CD4-positive, alpha-beta T cell treated with Interleukin-17A for 4 hours (primary cell): Measurements from ENCODE around the gene NXF1.
"Not testable (repeated sequence)": the region's sequence is repeated elsewhere in the genome, so short reads cannot be mapped to it uniquely, and the experiment has no call there.

ENCODE experiments used
- DNase-seq: peaks from one replicate; pipeline ENCODE4 v3.0.0-alpha.2; 2020; ENCODE audit warnings: mixed read lengths

NXF1 gene

DNA sequence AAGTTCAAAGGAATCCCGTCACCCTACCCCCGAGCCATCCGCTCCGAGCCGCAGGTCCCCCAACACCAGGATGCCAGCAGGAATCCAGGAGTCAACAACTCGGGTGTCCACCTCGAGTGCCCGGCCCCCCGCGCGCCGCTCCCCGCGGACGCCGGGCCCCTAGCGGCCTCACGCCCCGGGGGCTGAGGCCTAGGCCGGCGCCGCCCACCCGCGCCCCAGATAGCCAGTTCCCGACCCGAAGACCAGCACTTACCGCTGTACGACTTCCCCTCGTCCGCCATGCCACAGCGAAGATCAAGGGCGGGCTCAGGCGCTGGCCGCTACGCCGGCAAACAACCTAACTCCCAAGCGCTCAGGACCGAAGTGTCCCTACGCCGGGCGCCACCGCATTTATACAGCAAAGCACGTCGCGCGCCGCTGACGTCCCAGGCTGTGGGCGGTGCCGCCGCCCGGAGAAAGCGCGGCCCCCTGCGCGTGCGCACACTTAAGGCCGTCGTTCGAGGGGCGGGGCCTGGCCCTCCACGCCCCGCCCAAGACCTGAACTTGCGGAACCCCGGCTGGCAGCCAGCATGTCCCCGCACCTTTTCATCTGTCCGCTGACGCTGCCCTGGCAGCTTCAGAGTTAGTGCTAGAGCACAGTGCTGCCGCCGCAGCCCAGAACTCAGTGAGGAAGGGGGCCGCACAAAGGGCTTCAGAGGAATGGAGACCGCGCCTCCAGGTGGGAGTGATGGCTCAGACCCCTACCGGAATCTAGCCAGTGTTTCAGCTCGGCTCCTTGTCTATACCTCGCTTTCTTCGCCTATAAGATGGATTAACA, at the start of gene NXF1:
NXF1 (minus strand) TSS at position 365 of the 817 bp plus-strand sequence; CDS start at position 281, 84 bp downstream.
- peak; percentile 96 for DNase-seq

DNA sequence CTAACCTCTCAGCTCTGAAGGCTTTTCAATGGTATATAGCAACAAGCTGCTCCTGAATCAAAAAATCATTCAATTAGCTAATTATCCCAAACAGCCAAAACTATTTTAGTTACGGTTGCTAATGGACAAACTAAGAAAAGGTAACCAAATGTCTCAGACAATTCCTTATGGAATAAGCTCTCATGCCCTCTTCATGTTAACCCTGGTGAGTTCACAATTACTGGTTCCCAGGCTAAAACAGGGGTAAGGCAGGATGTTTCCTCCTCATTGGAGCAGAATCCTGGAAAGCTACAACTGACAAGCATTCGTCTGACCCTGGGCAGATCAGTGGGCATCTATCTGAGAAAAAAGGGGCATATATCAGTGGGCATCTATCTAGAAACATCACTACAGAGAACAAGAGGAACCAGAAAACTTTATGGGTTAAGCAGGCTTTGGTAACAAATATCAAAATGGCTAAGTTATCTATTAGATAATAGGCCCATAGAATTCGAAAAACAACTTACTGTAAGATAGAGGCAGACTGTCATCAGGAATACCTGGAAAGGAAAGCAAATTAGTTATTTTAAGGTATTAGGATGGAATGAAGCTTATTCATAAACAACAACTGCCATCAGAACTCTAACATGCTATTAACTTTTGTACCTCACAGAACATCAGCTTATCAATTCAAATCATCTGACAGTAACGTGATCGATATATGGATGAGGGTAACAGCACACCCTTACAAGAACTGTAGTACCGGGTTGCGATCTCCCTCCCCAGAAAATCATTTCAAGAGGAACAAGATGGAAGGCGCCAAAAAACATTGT, 49.0 kb upstream of the NXF1 start:
- no peak for DNase-seq

DNA sequence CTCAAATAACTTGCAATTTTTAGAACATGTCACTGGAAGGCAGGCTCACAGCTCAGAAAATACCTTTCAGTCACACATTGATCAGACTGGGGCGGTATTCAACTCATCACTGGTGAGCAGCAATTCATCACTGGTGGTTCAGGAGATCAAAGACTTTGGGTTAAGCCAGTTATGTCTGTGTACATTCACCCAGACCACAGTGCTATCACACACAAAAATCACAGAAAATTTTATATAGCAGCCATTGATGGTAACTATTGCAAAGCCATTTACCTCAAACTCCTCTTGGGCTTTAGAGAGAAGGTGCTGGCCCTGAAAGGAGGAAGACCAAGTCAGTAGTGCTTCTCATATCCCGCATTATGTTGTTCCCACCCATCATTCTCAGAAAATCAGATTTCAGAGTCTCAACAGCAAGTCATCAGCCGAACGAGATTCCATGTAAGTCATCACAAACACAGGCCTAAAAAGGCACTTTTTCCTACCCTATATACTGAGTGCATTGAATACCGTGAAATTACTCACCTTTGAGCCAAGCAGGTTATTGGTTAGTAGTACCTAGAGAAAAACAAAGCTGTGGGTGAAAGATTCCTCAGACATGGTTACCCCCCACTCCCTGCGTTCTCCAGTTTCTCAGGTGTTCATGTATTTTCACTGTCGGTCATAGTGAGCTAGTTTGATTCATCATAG, 48.2 kb upstream of the NXF1 start:
- no peak for DNase-seq

DNA sequence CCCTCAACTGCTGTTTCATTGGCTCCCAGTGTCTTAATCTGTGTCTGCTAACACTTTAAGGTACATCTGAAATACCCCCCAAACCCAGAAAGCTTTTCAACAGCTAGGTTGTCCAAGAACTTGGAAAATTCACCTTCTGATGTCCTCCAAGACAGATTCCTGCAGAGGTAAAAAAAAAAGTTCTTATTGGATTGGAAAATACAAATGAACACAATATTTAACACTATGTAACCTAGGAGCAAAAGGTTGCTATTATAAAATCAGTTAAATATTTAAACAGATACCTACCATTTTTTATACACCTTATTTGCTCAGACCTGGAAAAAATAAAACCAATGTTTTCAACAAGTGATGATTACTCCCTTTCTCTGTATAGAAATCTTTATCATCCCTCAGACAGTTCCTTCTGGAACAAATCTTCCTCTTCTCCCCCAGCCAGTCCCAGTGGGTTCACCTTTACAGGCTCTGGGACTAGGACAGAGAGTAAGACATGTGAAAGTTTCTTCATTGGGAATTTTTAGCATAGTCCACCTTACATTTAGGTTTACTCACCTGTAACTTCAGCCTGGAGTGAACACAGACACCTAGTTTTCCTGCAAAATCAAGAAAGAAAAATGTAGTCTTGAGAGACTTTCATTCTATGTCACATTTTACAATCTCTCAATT, 47.4 kb upstream of the NXF1 start:
- DNase-seq = no peak

DNA sequence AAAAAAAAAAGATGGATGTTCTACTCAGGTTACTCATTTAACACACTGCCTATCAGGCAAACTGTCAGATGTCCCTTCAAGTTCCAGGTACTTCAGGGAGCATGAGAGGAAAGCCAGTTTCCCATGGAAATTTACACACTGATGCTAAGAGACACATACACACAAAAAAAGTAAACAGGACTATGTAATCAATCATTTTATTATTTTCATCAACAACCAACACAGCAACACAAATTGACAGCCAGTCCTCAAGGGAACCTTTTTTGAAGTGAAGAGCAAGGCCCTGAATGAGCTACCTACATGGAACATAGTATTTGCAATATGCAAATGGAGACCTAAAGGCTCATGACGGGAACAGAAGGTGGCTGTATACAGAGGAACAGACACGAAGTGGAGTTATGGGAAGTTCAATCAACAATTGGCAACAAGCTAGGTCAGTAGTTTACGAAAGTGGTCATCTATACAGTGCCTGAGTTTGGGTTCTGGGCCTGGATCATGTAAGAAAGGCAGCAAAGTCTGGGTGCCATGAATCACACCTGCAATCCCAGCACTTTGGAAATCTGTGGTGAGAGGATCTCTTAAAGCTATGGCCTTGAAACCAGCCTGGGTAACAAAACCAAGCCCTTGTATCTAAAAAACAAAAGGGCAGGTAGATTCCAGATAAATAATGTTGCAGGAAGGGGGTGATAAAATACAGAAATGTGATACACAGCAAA, 46.7 kb upstream of the NXF1 start:
- no peak for DNase-seq

DNA sequence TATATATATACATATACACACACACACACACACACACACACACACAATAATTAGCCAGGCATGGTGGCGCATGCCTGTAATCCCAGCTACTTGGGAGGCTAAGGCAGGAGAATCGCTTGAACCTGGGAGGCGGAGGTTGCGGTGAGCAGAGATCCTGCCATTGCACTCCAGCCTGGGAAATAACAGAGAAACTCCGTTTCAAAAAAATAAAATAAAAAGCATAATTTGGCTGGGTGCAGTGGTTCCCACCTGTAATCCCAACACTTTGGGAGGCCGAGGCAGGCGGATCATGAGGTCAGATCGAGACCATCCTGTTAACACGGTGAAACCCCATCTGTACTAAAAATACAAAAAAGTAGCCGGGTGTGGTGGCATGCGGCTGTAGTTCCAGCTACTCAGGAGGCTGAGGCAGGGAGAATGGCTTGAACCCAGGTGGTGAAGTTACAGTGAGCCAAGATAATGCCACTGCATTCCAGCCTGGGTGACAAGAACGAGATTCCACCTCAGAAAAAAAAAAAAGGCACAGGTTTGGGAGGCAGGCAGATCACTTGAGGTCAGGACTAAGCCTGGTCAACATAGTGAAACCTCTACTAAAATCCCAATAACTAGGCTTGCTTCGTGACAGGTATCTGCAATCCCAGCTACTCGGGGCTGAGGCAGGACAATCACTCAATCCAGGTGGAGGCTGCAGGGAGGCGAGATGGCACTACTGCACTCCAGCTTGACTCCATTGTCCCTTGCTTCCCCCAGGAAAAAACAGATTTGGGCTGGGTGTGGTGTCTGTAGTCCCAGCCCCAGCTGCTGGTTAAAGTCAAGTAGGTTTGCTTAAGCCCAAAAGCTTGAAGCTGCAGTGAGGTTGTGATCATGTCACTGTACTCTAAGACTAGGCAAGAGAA, 45.9 kb upstream of the NXF1 start:
- DNase-seq = no peak

DNA sequence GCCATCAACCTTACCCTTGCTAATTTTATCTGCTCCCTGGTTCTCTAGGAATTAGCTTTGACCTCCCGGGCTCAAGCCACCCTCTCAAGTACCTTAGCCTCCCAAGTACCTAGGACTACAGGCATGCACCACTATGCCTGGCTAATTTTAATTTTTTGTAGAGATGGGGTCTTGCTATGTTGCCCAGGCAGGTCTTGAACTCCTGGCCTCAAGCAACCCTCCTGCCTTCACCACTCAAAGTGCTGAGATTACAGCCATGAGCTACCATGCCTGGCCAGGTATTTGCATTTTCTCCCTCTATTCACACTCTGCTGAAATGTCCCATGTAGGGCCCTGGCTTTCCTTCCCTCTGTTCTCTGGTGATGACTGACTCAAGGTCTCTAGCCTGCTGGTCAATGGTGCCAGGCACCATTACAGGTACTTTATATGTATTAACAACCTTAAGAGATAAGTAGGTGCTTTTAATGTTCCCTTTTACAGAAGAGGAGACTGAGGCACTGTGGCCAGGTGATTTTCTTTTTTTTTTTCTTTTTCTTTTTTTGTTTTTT, 42.6 kb upstream of the NXF1 start:
- DNase-seq = no peak

DNA sequence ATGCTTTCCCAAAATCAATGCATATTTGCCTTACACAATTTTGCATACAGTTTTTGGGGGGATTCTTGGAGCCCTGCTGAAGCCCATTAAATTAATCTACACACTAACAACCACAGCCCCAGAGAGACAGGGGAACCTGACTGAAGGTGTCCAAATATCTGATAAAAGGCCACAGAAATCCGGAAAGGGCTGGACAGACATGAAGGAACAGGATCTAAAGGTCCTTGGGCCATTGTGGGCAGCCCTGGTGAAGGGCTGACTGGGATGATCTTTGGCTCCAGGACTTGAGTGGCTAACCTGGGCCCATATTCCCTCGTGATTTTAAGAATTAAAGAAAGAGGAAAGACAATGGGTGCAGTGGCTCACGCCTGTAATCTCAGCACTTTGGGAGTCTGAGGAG, 40.9 kb upstream of the NXF1 start:
- no peak for DNase-seq

DNA sequence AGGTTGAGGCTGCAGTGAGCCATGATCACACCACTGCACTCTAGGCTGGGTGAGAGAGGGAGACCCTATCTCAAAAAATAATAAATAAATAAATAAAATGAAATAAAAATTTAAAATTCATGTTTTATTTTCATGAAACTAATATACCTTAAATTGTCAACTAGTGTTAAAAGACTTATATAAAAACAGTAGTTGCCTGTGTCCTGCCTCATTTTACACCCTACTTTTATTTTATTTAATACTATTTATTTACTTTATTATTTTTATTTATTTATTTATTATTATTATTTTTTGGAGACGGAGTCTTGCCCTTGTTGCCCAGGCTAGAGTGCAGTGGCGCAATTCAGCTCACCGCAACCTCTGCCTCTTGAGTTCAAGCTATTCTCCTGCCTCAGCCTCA, 38.9 kb upstream of the NXF1 start:
- no peak for DNase-seq

DNA sequence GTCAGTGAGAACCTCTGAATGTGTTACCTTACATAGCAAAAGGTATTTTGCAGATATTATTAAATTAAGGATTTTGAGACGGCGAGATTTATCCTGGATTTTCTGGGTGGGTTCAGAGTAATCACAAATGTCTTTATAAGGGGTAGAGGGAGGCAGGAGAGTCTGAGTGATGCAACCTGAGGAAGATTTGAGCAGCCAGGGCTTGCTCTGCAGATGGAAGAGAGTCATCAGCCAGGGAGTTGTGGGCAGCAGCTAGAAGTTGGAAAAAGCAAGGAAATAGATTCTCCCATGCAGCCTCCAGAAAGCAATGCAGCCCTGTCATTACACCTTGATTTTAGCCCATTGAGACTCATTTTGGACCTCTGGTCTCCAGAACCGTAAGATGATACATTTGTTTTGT, 38.2 kb upstream of the NXF1 start:
- DNase-seq = no peak

DNA sequence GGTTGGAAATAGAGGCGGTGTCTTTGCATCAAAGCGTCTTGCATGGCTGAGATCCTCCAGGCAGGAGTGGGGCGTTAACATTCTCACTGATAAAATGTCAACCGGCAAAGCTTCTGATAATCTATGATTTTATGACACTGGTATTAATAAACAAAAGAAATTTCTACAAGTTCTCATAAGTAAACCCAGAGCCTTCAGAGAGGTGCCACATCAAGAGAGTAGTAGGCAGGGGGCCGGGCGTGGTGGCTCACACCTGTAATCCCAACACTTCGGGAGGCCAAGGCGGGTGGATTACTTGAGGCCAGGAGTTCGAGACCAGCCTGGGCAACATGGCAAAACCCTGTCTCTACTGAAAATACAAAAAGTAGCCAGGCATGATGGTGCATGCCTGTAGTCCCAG, 37.7 kb upstream of the NXF1 start:
- not testable (repeated sequence) for DNase-seq

DNA sequence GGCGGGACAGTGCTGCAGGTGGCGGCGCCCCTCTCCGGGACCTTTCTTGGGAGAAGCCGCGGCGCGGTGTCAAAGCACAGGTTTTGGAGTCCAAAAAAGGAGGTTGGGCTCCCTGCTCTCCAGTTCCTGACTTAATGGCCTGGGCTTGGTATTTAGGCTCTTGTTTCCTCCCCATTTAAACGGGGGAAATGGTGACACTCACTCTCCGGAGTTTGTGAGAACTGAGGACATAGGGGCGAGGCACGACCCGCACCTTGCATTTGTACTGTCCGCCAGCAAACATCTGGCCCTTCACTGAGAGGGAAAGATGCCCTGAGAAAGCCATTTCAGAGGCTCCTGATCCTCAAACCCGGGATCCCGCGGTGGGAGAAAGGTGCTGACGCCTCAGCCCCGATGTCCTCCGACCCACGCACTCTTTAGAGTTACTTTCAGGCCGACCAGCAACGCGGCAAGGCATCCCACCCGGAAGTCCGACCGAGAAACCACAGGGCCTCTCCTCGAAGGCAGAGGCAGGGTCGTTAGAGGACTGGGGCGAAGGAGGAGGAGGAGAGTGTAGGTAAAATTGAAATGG, 37.0 kb upstream of the NXF1 start:
- DNase-seq = peak; percentile 54

DNA sequence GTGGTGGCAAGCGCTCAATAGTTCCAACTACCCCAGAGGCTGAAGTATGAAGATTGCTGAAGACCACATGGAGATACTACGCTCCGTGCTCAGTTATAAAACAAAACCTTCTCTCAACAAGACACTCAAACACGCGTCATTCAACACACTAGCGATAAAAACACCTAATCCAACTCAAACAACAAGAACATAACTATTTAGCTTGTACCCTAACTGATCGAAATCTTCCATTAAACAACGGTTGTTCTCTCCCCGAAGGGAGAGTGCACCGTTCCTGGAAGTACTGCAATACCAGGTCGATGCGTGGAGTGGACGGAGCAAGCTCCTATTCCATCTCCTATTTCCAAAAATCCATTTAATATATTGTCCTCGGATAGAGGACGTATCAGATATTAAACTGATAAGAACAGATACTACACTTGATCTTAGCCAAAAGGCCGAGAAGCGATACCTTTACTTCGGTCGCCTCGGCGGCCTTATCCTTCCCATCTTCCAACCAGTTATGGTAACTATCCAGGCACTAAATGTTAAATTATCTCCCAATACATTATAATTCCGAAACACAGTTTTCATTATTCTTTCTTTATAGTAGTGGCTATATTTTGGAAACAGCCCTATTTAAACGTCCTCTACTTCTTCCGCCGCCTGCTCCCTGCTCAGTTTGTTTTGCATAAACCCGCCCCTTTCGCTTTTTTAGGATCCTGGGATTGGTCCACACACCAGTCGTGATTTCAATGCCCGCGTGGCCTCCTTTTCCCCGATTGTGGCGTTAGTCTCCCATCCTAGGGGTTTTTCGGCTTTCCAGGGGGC, 36.3 kb upstream of the NXF1 start:
- peak; percentile 83 for DNase-seq

DNA sequence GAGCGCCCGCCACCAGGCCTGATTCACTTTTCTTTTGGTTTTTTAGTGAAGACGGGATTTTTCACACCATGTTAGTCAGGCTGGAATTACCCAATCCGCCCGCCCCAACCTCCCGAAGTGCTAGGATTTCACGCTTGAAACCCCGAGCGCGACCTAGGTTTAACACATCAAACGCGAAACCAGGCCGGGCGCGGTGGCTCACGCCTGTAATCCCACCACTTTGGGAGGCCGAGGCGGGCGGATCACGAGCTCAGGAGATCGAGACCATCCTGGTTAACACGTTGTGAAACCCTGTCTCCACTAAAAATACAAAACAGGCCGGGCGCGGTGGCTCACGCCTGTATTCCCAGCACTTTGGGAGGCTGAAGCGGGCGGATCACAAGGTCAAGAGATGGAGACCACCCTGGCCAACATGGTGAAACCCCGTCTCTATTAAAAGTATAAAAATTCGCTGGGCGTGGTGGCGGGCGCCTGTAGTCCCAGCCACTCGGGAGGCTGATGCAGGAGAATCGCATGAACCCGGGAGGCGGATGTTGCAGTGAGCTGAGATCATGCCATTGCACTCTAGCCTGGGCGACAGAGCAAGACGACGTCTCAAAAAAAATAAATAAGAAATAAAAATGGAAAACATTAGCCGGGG, 35.6 kb upstream of the NXF1 start:
- DNase-seq = peak; percentile 66

DNA sequence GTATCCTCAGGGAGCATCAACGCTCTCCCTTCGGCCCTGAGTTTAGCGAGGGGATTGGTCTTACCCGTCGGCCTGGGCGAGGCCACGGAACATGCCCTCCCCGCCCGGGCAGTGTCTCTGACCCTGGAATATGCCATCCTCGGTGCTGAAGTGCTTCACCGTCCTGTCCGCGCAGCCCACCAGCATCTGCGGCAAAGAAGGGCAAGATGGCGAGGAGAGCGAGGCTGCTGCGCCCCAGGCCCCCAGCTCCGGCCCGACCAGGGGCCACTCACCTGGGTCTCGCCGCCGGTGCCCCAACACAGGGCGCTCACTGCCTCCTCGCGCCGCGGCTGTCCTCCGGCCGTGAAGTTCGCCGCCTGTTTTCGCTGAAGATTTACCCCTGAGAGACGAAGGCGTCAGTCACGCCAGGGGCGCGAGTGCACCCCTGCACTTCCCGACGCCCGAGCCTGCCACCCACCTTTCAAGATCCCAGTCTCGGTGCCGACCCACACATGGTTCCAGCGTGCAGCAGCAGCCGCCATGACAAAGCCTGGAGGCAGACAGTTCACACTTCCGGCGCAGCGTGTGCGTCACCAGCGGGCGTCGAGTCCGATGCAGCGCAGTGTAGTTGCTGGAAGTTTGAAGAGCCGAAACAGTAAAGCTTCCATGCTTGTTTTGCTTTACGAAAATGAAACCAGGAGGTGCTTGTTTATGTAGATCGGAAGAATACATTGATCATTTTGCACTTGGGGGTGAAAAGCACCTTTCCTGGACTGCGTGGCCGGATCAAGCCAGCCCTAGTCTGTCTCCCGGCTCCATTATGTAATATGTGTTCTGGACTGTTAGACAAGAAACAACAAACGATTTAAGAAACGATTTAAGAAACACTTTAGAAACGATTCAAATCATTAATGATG, 34.1 kb upstream of the NXF1 start, which contains the start of gene WDR74:
WDR74 (minus strand) TSS at position 541 of the 896 bp plus-strand sequence; CDS start at position 521, 20 bp downstream.
- DNase-seq = peak; percentile 95

DNA sequence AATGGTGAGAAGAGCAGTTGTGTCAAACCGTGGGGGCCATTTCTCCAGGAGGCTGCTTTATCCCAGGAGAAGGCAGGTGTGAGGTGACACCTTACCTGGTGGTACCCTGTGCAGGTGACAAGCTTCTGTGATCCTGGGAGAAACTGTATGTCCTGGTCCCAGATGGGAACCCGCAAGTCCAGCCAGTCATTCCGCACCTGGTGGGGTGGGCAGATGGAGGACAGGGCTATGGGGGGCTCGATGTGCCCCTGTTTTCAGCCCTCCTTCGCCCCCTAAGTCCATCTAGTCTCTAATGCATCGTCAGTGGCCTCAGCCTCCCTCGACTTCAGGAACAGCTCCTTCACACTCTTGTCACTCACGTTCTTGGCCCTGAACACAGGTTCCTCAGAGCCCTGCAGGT, 30.1 kb upstream of the NXF1 start:
- DNase-seq = no peak

DNA sequence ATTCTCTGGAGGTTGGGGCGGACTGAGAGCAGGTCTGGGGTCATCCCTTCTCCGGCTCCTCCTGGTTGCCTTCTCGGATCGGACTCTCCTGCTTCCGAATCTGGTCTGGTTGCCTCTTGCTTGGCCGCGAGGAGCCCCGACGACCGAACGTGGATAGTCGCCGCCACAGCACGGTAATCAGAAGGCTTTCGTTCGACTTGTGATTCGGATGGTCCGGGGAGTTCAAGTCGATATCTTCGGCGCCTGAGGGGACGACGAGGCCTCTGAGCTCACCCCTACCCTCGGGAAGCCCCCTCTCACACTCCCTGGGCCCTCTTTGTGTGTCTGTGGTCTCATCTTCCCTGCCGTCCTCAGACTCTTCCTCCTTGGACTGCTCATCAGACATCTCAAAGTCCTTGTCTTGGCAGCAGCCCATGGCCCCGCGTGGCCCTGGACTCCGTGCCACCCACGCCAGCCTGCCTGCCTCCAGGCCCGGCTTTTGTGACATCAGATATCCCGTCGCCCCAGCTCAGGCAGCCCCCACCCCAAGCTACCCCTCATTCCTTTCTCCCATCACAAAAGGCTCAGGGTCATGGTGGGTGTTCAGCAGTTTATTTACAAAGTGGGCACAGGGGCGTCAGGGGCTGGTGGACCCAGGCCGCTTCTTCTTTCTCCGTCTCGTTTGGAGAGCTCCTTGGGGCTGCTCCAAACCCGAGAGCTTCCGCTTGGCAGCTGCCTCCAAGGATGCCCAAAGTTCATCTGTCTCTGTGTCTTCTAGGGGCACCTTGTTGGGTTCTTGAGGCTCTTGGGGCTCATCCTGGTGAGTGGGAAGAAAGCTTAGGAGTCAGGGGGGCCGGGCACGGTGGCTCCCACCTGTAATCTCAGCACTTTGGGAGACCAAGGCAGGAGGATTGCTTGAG, 27.3 kb upstream of the NXF1 start, which contains the start of gene TEX54:
TEX54 (minus strand) TSS at position 506 of the 899 bp plus-strand sequence.
- DNase-seq = no peak
